ENCODE data around the gene UBL3. TPM values are rescaled to one million over a fixed set of nuclear protein-coding genes. Genes with fewer than 3 reads are reported as not detected.

Gene UBL3
- total RNA-seq, 1 donor from 2014 or later = 21.3 TPM

GRCh38 chr13:29810145-29810742, 40.2 kb downstream of the UBL3 start:
- Mint-ChIP-seq H3K4me3 (ENCODE audit: unreplicated experiment) (no peak overlapping the region), H3K36me3 (ENCODE audit: unreplicated experiment) (no peaks in the 10 kb centered on the region), H3K27ac (ENCODE audit: unreplicated experiment) (no peak overlapping the region), H3K4me1 (ENCODE audit: low read depth, unreplicated experiment) (peaks cover 6% of the 10 kb centered on the region), H3K27me3 (ENCODE audit: unreplicated experiment) (no peaks in the 10 kb centered on the region), H3K9me3 (ENCODE audit: unreplicated experiment) (no peaks in the 10 kb centered on the region)
- no peak for DNase-seq
- TF ChIP-seq, protein P1, sequence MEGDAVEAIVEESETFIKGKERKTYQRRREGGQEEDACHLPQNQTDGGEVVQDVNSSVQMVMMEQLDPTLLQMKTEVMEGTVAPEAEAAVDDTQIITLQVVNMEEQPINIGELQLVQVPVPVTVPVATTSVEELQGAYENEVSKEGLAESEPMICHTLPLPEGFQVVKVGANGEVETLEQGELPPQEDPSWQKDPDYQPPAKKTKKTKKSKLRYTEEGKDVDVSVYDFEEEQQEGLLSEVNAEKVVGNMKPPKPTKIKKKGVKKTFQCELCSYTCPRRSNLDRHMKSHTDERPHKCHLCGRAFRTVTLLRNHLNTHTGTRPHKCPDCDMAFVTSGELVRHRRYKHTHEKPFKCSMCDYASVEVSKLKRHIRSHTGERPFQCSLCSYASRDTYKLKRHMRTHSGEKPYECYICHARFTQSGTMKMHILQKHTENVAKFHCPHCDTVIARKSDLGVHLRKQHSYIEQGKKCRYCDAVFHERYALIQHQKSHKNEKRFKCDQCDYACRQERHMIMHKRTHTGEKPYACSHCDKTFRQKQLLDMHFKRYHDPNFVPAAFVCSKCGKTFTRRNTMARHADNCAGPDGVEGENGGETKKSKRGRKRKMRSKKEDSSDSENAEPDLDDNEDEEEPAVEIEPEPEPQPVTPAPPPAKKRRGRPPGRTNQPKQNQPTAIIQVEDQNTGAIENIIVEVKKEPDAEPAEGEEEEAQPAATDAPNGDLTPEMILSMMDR (IDR thresholded peaks at IDR 0.05; ENCODE audit: partially characterized antibody, unreplicated experiment) = no peak

GRCh38 chr13:29808264-29808663, 42.2 kb downstream of the UBL3 start:
- Mint-ChIP-seq H3K27me3 (ENCODE audit: unreplicated experiment) (no peaks in the 10 kb centered on the region), H3K4me1 (ENCODE audit: low read depth, unreplicated experiment) (peaks cover 6% of the 10 kb centered on the region), H3K4me3 (ENCODE audit: unreplicated experiment) (no peak overlapping the region), H3K27ac (ENCODE audit: unreplicated experiment) (no peak overlapping the region), H3K36me3 (ENCODE audit: unreplicated experiment) (no peaks in the 10 kb centered on the region), H3K9me3 (ENCODE audit: unreplicated experiment) (no peaks in the 10 kb centered on the region)
- TF ChIP-seq, protein P1 (IDR thresholded peaks at IDR 0.05; ENCODE audit: partially characterized antibody, unreplicated experiment) = no peak
- DNase-seq = no peak

GRCh38 chr13:29805994-29806979, 44.1 kb downstream of the UBL3 start:
- Mint-ChIP-seq H3K4me3 (ENCODE audit: unreplicated experiment) (no peak overlapping the region), H3K4me1 (ENCODE audit: low read depth, unreplicated experiment) (peaks cover 11% of the 10 kb centered on the region), H3K27ac (ENCODE audit: unreplicated experiment) (no peak overlapping the region), H3K9me3 (ENCODE audit: unreplicated experiment) (no peaks in the 10 kb centered on the region), H3K27me3 (ENCODE audit: unreplicated experiment) (no peaks in the 10 kb centered on the region), H3K36me3 (ENCODE audit: unreplicated experiment) (no peaks in the 10 kb centered on the region)
- no peak for DNase-seq
- TF ChIP-seq, protein P1 (IDR thresholded peaks at IDR 0.05; ENCODE audit: partially characterized antibody, unreplicated experiment) = no peak

DNA sequence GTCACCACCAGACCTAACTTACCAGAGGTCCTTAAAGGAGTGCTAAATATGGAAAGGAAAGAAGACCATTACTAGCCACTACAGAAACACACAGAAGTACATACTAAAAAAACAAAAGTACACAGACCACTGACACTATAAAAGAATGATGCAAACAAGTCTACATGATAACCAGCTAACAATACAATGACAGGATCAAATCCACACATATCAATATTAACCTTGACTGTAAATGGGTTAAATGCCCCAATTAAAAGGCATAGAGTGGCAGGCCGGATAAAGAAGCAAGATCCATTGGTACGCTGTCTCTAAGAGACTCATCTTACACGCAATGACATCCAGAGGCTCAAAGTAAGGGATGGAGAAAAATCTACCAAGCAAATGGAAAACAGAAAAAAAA, 47.2 kb downstream of the UBL3 start:
- Mint-ChIP-seq H3K27ac (ENCODE audit: unreplicated experiment) (no peak overlapping the region), H3K36me3 (ENCODE audit: unreplicated experiment) (no peaks in the 10 kb centered on the region), H3K9me3 (ENCODE audit: unreplicated experiment) (no peaks in the 10 kb centered on the region)

More for the DNA sequence above, 47.2 kb downstream of the UBL3 start:
- no peak for DNase-seq
- H3K4me3 Mint-ChIP-seq (ENCODE audit: unreplicated experiment) = no peak overlapping the region
- peaks cover 16% of the 10 kb centered on the region for H3K4me1 Mint-ChIP-seq (ENCODE audit: low read depth, unreplicated experiment)
- TF ChIP-seq, protein P1 (IDR thresholded peaks at IDR 0.05; ENCODE audit: partially characterized antibody, unreplicated experiment) = no peak
- peaks cover 3% of the 10 kb centered on the region for H3K27me3 Mint-ChIP-seq (ENCODE audit: unreplicated experiment)

All from glutamatergic neuron (in vitro differentiated cells).